Activated CD4-positive, alpha-beta T cell treated with anti-CD3 and anti-CD28 coated beads for 36 hours (primary cell): ENCODE measurements around the gene NNMT. TPM values are rescaled to one million over a fixed set of nuclear protein-coding genes. Genes with fewer than 3 reads are reported as not detected.

Source experiments
- ATAC-seq: fragments of 200-7000 bp; cut with Tn5 transposase; one replicate; pipeline ENCODE4 v1.10.0; 2021; ENCODE audit warnings: mild to moderate bottlenecking, moderate library complexity
- CTCF ChIA-PET: fragments of 350-600 bp; sonication (Branson Sonifier 250); formaldehyde crosslinking; loops from one replicate; lab custom pipeline; 2021; ENCODE audit warnings: antibody characterized with exemption; lab: Charles Lee
- POLR2A ChIA-PET: fragments of 350-600 bp; sonication (Branson Sonifier 250); formaldehyde crosslinking; loops from one replicate; lab custom pipeline; 2021; ENCODE audit warnings: antibody characterized with exemption, inconsistent platforms; lab: Charles Lee
- DNase-seq: peaks from one replicate; pipeline ENCODE4 v3.0.0-alpha.2; 2020
- H3K27ac Mint-ChIP-seq: one replicate; pipeline ENCODE4 v1.8.0; 2021; ENCODE audit warnings: mixed read lengths
- H3K27me3 Mint-ChIP-seq: one replicate; pipeline ENCODE4 v1.8.0; 2021; ENCODE audit warnings: mixed read lengths
- H3K36me3 Mint-ChIP-seq: one replicate; pipeline ENCODE4 v1.8.0; 2021; ENCODE audit warnings: low read depth, mixed read lengths
- H3K4me1 Mint-ChIP-seq: one replicate; pipeline ENCODE4 v1.8.0; 2021; ENCODE audit warnings: mixed read lengths
- H3K4me3 Mint-ChIP-seq: one replicate; pipeline ENCODE4 v1.8.0; 2021; ENCODE audit warnings: mild to moderate bottlenecking, moderate library complexity, mixed read lengths
- H3K9me3 Mint-ChIP-seq: one replicate; pipeline ENCODE4 v1.8.0; 2021; ENCODE audit warnings: low read depth, mixed read lengths
- intact Hi-C, 2 experiments: fragments of 100-400 bp; cut with DNase I in 1 of 2; cut with micrococcal nuclease in 1 of 2; formaldehyde crosslinking; loops; one replicate each; pipeline versions ENCODE4 v1.14.2 to v1.15.1; 2022 to 2024; cut with DNase I, micrococcal nuclease
- total RNA-seq, 2 experiments: library from RNA; stranded (reverse); gene quantifications; one replicate each; pipeline ENCODE4 v1.2.3, GENCODE V29; 2021

Gene NNMT
- total RNA-seq, 2 experiments from 2014 or later = not detected

DNA sequence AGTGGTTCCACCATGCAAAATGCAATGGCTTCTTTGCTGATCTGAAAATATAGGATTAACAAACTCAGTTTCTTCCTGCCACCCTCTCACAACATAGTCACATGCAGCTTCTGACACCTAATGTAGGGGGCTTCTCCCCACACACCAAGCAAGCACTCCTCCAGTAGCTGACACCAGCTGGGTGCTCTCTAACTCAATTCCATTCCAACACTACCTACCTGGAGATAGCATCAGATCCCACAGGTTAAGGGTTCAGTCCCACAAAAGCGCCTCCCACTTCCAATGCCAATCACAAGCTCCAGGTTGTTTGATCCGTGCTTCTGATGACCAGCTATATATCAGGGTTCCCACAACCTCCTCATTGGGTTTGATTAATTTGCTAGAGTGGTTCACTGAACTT, 31.8 kb upstream of the NNMT start:
- no peak for ATAC-seq
- no peak for DNase-seq
- ChIA-PET CTCF (interaction anchor here (0.6 to 9.0 kb wide), 6 partner anchors 14 to 368 kb away, joined by 3 to 108 read pairs (median 20); no protein-coding TSS in a partner anchor), POLR2A (no interaction called here)
- no peak overlapping the region for H3K27ac Mint-ChIP-seq
- H3K4me3 Mint-ChIP-seq = no peak overlapping the region
- no peaks in the 10 kb centered on the region for H3K36me3 Mint-ChIP-seq
- peaks cover 7% of the 10 kb centered on the region for H3K27me3 Mint-ChIP-seq
- no peaks in the 10 kb centered on the region for H3K9me3 Mint-ChIP-seq
- intact Hi-C loops = loop anchor here in 1 of 2 experiments (5.0 kb wide), 1 partner anchor 457 kb away; no protein-coding TSS in a partner anchor
- H3K4me1 Mint-ChIP-seq = no peaks in the 10 kb centered on the region

DNA sequence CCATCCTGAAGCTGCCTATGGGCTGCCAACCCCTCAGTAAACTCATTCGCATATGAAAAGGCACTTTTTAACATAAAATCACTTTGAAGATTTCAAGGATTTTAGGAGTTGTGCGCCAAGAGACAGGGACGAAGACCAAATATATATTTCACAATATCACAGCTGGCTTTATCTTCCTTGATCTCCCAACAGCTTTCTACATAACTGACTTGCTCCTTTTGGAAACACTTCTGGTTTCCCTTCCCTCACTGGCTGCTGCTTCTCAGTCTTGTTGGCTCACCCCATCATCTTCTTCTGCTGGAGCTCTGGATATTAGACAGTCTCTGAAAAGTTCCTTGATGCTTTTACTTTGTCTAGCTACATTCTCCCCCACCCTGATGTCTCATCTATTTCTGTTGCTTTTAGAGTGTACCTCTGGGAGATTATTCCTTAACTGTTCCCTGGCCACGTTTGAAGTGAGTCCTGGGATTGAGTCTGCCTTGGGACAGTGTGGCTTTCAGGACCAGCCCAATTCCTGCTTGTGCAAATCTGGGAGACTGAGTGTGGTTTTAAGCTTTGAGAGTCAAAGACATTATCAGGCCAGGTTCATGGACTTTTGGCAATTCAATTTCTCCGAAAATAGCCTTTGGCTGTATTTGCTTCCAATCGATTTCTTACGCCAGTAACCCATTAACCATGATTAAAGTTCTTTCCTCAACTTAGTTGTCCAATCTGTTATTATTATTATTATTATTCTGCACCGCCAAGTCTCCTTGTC, 30.9 kb upstream of the NNMT start:
- no peak for DNase-seq
- CTCF ChIA-PET = interaction anchor here (0.6 to 9.0 kb wide), 6 partner anchors 101 to 369 kb away, joined by 3 to 108 read pairs (median 4); no protein-coding TSS in a partner anchor
- no peak overlapping the region for H3K27ac Mint-ChIP-seq
- peaks cover 8% of the 10 kb centered on the region for H3K27me3 Mint-ChIP-seq
- no peaks in the 10 kb centered on the region for H3K4me1 Mint-ChIP-seq
- no peak overlapping the region for H3K4me3 Mint-ChIP-seq
- ATAC-seq = no peak
- no peaks in the 10 kb centered on the region for H3K9me3 Mint-ChIP-seq
- no peaks in the 10 kb centered on the region for H3K36me3 Mint-ChIP-seq
- intact Hi-C loops = no loop called here
- POLR2A ChIA-PET = no interaction called here

DNA sequence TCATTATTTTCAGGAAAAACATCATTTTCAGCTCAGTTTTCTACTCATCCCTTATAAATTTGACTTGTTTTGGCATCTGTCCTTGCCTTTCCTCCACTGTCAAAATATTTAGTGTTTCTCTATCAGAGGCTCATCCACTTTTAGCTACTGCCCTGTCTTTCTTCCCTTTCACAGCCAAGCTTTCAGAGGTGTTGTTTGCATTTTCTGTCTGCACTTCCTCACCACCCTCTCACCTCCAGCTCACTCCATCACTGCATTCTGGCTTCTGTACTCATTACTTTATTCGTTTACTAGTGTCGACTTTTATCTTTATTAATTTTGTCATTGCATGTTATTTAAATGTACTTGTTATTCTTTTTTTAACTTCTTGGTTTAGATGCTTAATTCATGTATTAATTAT, 26.7 kb upstream of the NNMT start:
- no peak overlapping the region for H3K27ac Mint-ChIP-seq
- POLR2A ChIA-PET = no interaction called here
- intact Hi-C loops = no loop called here
- DNase-seq (no peak), ATAC-seq (no peak)
- CTCF ChIA-PET = interaction anchor here (0.7 to 0.9 kb wide), 2 partner anchors 8 to 274 kb away, joined by 3 to 7 read pairs; no protein-coding TSS in a partner anchor
- peaks cover 16% of the 10 kb centered on the region for H3K27me3 Mint-ChIP-seq
- H3K36me3 Mint-ChIP-seq = no peaks in the 10 kb centered on the region
- no peak overlapping the region for H3K4me3 Mint-ChIP-seq
- H3K9me3 Mint-ChIP-seq = no peaks in the 10 kb centered on the region
- H3K4me1 Mint-ChIP-seq = no peaks in the 10 kb centered on the region

DNA sequence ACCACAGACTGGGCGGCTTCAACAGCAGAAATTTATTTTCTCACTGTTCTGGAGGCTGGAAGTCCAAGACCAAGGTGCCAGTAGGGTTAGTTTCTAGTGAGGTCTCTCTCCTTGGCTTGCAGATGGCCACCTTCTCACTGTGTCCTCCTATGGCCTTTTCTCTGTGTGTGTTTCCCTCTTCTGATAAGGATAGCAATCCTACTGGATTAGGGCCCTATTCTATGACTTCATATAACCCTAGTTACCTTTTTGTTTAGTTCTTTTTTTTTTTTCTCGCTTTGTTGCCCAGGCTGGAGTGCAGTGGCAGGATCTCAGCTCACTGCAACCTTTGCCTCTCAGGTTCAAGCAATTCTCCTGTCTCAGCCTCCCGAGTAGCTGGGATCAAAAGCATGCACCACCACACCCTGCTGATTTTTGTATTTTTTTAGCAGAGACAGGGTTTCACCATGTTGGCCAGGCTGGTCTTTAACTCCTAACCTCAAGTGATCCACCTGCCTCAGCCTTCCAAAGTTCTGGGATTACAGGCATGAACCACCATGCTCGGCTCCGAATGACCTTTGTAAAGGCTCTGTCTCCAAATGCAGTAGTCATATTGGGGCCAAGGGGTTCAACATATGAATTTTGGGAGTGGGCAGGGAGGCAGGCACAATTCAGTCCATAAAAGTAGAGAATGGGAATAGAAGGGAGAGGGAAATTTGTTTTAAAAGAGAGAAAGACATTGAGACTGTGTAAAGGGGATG, 25.5 kb upstream of the NNMT start:
- Mint-ChIP-seq H3K36me3 (no peaks in the 10 kb centered on the region), H3K9me3 (no peaks in the 10 kb centered on the region), H3K27me3 (peaks cover 21% of the 10 kb centered on the region), H3K4me1 (no peaks in the 10 kb centered on the region), H3K4me3 (no peak overlapping the region), H3K27ac (no peak overlapping the region)
- DNase-seq = no peak
- ChIA-PET CTCF (no interaction called here), POLR2A (no interaction called here)
- intact Hi-C loops = no loop called here
- ATAC-seq = no peak

DNA sequence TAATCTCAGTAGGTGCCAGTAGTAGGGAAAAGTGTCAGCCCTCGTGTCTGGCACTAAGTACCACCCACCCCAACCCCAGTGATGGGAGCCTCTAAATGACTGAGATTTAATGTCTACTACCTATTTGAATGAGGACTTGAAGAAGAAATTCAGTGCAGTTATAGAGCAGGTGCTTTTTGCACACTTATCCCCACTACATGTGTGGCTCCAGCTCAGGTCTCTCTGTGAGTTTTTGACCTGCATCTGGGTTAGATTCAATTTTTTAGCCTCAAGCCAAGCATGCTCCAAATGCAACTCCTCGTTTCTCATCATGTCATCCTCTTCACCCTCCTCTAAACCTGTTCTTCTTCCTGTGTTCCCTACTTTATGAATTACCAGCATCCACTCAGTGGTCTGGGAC, 24.9 kb upstream of the NNMT start:
- H3K27ac Mint-ChIP-seq = no peak overlapping the region
- no peak overlapping the region for H3K4me3 Mint-ChIP-seq
- intact Hi-C loops = no loop called here
- POLR2A ChIA-PET = no interaction called here
- peaks cover 17% of the 10 kb centered on the region for H3K27me3 Mint-ChIP-seq
- CTCF ChIA-PET = interaction anchor here (0.7 to 1.5 kb wide), 2 partner anchors 66 to 268 kb away, joined by 3 read pairs; no protein-coding TSS in a partner anchor
- no peak for ATAC-seq
- no peak for DNase-seq
- no peaks in the 10 kb centered on the region for H3K9me3 Mint-ChIP-seq
- H3K4me1 Mint-ChIP-seq = no peaks in the 10 kb centered on the region
- no peaks in the 10 kb centered on the region for H3K36me3 Mint-ChIP-seq

DNA sequence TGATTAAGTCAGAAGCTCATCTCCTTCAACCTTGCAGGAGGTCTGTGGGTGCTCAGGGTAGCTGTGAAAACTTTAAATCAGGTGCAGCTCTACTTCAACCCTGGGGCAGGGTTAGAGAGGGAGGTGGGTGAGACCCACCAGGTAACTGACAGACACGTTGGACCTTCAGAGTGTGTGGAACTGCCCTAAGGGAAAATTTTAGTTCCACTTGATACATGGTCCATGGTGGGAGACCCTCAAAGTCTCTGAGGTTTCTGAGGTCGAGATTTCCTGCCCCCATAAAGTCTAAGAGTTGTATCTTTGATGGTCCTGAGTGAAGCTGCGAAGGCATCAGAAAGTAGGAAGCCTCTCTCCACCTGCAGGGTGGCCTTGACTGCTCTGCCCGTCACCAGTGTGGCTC, 23.9 kb upstream of the NNMT start:
- Mint-ChIP-seq H3K27me3 (peaks cover 19% of the 10 kb centered on the region), H3K9me3 (no peaks in the 10 kb centered on the region), H3K36me3 (no peaks in the 10 kb centered on the region), H3K4me3 (no peak overlapping the region), H3K4me1 (no peaks in the 10 kb centered on the region), H3K27ac (no peak overlapping the region)
- ChIA-PET POLR2A (no interaction called here), CTCF (interaction anchor here (1.0 to 1.5 kb wide), 2 partner anchors 13 to 67 kb away, joined by 3 to 4 read pairs; no protein-coding TSS in a partner anchor)
- no peak for ATAC-seq
- intact Hi-C loops = no loop called here
- no peak for DNase-seq

DNA sequence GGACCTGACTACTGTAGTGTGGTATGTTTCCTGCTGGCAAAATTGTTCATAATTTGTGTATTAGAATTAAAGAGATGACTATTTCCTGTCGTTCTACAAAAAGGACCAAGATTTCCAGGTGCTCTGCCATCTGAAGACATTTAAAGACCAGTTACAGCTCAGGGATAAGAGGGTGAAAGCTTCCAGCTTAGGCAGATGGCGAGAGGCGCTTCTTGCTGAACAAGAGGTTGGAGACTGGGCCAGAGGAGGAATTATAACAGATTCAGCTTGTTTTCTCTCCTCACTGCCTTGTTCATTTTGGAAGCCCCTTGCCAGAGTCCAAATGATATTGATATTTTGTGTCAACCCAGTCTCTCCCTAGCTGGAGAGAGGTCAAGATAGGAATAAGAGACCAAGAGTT, 23.1 kb upstream of the NNMT start:
- ATAC-seq (no peak), DNase-seq (no peak)
- ChIA-PET POLR2A (no interaction called here), CTCF (interaction anchor here (1.9 kb wide), 1 partner anchor 11 kb away, joined by 6 read pairs; no protein-coding TSS in a partner anchor)
- H3K9me3 Mint-ChIP-seq = no peaks in the 10 kb centered on the region
- peaks cover 21% of the 10 kb centered on the region for H3K27me3 Mint-ChIP-seq
- H3K4me1 Mint-ChIP-seq = no peaks in the 10 kb centered on the region
- H3K4me3 Mint-ChIP-seq = no peak overlapping the region
- intact Hi-C loops = no loop called here
- H3K36me3 Mint-ChIP-seq = no peaks in the 10 kb centered on the region
- no peak overlapping the region for H3K27ac Mint-ChIP-seq

DNA sequence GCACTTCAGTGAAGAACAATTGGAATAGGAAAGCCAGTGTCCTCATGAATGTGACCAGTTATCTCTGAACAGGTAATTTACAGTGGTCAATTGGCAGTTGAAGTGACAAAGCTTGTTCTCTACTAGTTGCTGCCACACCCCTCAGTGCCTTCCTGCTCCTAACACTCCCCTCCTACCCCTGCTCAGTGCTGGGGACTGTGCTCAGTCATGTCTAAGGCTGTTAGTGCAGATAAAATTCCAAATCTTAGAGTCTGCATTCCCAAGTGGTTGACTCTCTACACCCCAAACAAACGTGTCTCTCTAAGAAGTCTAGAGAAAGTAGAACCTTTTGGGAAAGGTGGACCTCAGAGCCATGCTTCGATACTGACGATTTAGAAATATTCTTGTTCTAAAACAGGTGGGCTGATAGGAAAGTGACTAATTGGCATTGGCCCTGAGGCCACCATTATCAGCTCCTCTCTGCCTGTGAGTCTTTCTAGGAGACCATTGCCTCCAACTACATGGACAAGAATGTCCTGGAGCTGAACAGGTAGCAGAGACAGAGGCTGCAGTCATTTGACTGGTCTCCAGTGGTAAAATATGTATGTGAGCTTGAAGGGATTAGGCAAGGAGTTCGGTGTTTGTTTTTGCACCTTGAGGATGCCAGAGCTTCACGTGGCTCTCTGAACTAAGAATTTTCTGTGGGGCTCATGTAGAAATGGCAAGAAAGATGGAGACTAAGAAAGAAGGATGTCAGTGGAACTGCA, 22.1 kb upstream of the NNMT start:
- H3K4me3 Mint-ChIP-seq = no peak overlapping the region
- no peaks in the 10 kb centered on the region for H3K4me1 Mint-ChIP-seq
- H3K36me3 Mint-ChIP-seq = no peaks in the 10 kb centered on the region
- intact Hi-C loops = no loop called here
- no peaks in the 10 kb centered on the region for H3K9me3 Mint-ChIP-seq
- DNase-seq = no peak
- H3K27ac Mint-ChIP-seq = no peak overlapping the region
- ChIA-PET CTCF (interaction anchor here (0.6 to 1.9 kb wide), 3 partner anchors 11 to 98 kb away, joined by 3 to 6 read pairs (median 5); no protein-coding TSS in a partner anchor), POLR2A (no interaction called here)
- peaks cover 24% of the 10 kb centered on the region for H3K27me3 Mint-ChIP-seq
- no peak for ATAC-seq

DNA sequence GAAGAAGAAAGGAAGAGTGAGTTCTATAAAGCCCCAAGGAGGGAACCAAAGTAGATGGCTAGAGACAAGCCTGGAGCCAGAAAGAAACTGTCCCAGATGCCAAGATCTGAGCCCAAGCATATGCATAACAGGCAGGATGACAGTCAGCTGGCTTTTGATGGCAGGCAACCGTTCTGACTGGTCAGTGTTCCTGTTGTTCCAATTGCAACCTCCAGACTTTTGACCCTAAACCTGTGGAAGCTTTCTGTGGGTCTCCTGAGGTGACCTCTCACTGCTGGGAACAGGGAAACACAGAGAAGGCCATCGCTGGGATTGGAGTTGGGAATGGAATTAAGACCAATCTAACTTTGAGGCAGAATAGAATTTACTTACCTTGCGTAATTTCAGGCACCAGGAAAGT, 21.6 kb upstream of the NNMT start:
- H3K27ac Mint-ChIP-seq = no peak overlapping the region
- H3K4me1 Mint-ChIP-seq = no peaks in the 10 kb centered on the region
- DNase-seq (no peak), ATAC-seq (no peak)
- H3K4me3 Mint-ChIP-seq = no peak overlapping the region
- H3K36me3 Mint-ChIP-seq = no peaks in the 10 kb centered on the region
- intact Hi-C loops = no loop called here
- H3K9me3 Mint-ChIP-seq = no peaks in the 10 kb centered on the region
- ChIA-PET POLR2A (no interaction called here), CTCF (interaction anchor here (0.6 to 1.9 kb wide), 2 partner anchors 13 to 98 kb away, joined by 3 to 6 read pairs; no protein-coding TSS in a partner anchor)
- peaks cover 24% of the 10 kb centered on the region for H3K27me3 Mint-ChIP-seq

DNA sequence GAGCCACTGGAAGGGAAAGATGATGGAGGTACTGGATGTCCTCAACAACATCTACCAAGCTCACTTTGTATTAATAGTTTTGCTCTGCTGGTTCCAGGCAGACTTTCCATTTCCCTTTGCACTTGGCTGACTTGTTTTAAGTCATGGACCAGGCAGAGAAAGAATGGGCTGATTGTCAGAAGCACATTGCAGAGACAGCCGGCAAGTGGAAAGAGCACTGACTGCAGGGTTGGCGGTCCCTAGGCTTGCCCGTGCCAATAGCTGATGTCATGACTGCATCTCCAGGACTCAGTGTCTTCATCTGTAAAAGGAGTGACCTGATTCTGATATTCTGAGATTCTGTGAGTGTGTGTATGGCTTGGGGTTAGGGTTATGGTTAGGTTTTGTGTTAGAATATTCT, 20.9 kb upstream of the NNMT start:
- peaks cover 28% of the 10 kb centered on the region for H3K27me3 Mint-ChIP-seq
- H3K27ac Mint-ChIP-seq = no peak overlapping the region
- ATAC-seq (no peak), DNase-seq (no peak)
- CTCF ChIA-PET = no interaction called here
- H3K9me3 Mint-ChIP-seq = no peaks in the 10 kb centered on the region
- intact Hi-C loops = no loop called here
- POLR2A ChIA-PET = no interaction called here
- H3K4me1 Mint-ChIP-seq = no peaks in the 10 kb centered on the region
- no peaks in the 10 kb centered on the region for H3K36me3 Mint-ChIP-seq
- no peak overlapping the region for H3K4me3 Mint-ChIP-seq

DNA sequence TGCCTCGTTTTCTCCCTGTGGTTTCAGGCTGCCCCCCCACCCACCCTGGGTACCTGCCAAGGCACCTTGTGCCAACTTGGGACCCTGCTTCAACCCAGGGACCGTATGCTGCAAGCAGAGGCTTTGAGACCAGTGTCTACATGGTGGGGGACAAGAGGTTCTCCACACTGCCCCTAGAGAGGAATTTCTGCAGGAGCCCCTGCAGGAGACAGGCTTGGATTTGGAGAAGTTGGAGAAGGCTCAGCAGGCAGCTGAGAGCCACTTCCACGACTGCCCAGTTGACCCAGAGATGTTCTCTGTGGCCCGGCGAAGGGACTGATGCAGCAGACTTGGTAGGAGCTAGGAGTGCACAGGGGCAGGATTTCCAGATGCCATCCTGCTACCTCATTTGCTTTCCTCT, 20.1 kb upstream of the NNMT start:
- Mint-ChIP-seq H3K27me3 (peaks cover 26% of the 10 kb centered on the region), H3K4me3 (no peak overlapping the region), H3K9me3 (no peaks in the 10 kb centered on the region), H3K36me3 (no peaks in the 10 kb centered on the region), H3K4me1 (no peaks in the 10 kb centered on the region), H3K27ac (no peak overlapping the region)
- DNase-seq (no peak), ATAC-seq (no peak)
- ChIA-PET CTCF (no interaction called here), POLR2A (no interaction called here)
- intact Hi-C loops = no loop called here
